DOHH2 (cell line): ENCODE measurements around the gene UVRAG.

Source experiments
- H3F3A ChIP-seq: fragments of 200-600 bp; sonication (generic), shearing (Covaris generic); 2 replicates; pipeline ENCODE4 v1.6.0; 2016; ENCODE audit warnings: antibody characterized with exemption, mild to moderate bottlenecking; ENCODE audit not compliant: control insufficient read depth, insufficient read depth
- H3K27ac ChIP-seq: fragments of 200-600 bp; sonication (generic); 2 replicates; pipeline ENCODE4 v1.5.1; 2014; ENCODE audit warnings: low read depth, mild to moderate bottlenecking, low read length, moderate library complexity
- H3K27me3 ChIP-seq: fragments of 200-600 bp; sonication (generic); 2 replicates; pipeline ENCODE4 v1.6.1; 2014; ENCODE audit warnings: mild to moderate bottlenecking, low read length, mixed read lengths; ENCODE audit not compliant: control insufficient read depth
- H3K36me3 ChIP-seq: fragments of 200-600 bp; sonication (generic); 2 replicates; pipeline ENCODE4 v1.6.1; 2014; ENCODE audit warnings: mild to moderate bottlenecking, low read length, moderate library complexity, mixed read lengths; ENCODE audit not compliant: control insufficient read depth
- H3K4me1 ChIP-seq: fragments of 200-600 bp; sonication (generic); 2 replicates; pipeline ENCODE4 v1.6.1; 2014; ENCODE audit warnings: mild to moderate bottlenecking, low read length, mixed read lengths; ENCODE audit not compliant: control insufficient read depth
- H3K4me2 ChIP-seq: fragments of 200-600 bp; sonication (generic); 2 replicates; pipeline ENCODE4 v1.6.0; 2014; ENCODE audit warnings: mild to moderate bottlenecking, low read length, moderate library complexity
- H3K4me3 ChIP-seq: fragments of 200-600 bp; sonication (generic); 2 replicates; pipeline ENCODE4 v1.5.1; 2014; ENCODE audit warnings: mild to moderate bottlenecking, low read length, mixed read lengths
- H3K79me2 ChIP-seq: fragments of 200-600 bp; sonication (generic); 2 replicates; pipeline ENCODE4 v1.6.1; 2014; ENCODE audit warnings: mild to moderate bottlenecking, low read length, mixed read lengths; ENCODE audit not compliant: control insufficient read depth
- H3K9me2 ChIP-seq: fragments of 200-600 bp; sonication (generic); replicated peaks from 2 replicates; pipeline ENCODE4 v1.6.1; 2014; ENCODE audit warnings: mild to moderate bottlenecking, low read length, mixed read lengths; ENCODE audit not compliant: control insufficient read depth
- H3K9me3 ChIP-seq: fragments of 200-600 bp; sonication (generic); 2 replicates; pipeline ENCODE4 v1.6.1; 2014; ENCODE audit warnings: antibody characterized with exemption, low read length, mixed read lengths; ENCODE audit not compliant: control insufficient read depth, insufficient read depth
- H4K20me1 ChIP-seq: fragments of 200-600 bp; sonication (generic); 2 replicates; pipeline ENCODE4 v1.6.0; 2014; ENCODE audit warnings: low read depth, mild to moderate bottlenecking, antibody characterized with exemption, low read length, moderate library complexity; ENCODE audit not compliant: control insufficient read depth, insufficient read depth
- CTCF ChIP-seq: fragments of 200-600 bp; sonication (generic); IDR thresholded peaks from one replicate; pipeline ENCODE4 v1.5.1; 2014; ENCODE audit warnings: antibody characterized with exemption, mild to moderate bottlenecking, low read depth, low read length; ENCODE audit not compliant: poor library complexity, severe bottlenecking
- EZH2phosphoT487 ChIP-seq: fragments of 200-600 bp; sonication (generic); IDR thresholded peaks from 2 replicates; pipeline ENCODE4 v1.6.1; 2017; ENCODE audit warnings: borderline replicate concordance, mild to moderate bottlenecking, antibody characterized with exemption, low read length, moderate library complexity, mixed read lengths

UVRAG gene

GRCh38 chr11:75792127-75792731, 22.8 kb upstream of the UVRAG start:
- Histone ChIP-seq H3K9me3 (no peaks in the 10 kb centered on the region), H3F3A (no peaks in the 10 kb centered on the region), H3K4me2 (no peak overlapping the region), H3K79me2 (no peaks in the 10 kb centered on the region), H3K27ac (no peak overlapping the region), H4K20me1 (no peaks in the 10 kb centered on the region), H3K27me3 (no peaks in the 10 kb centered on the region), H3K4me3 (no peak overlapping the region), H3K36me3 (no peaks in the 10 kb centered on the region), H3K9me2 (no peaks in the 10 kb centered on the region), H3K4me1 (peaks cover 5% of the 10 kb centered on the region)
- TF ChIP-seq CTCF = no peak

GRCh38 chr11:75792997-75793800, 21.8 kb upstream of the UVRAG start:
- Histone ChIP-seq H3K9me2 (no peaks in the 10 kb centered on the region), H3K4me3 (no peak overlapping the region), H3K4me1 (peaks cover 10% of the 10 kb centered on the region), H3K27ac (no peak overlapping the region), H3K9me3 (no peaks in the 10 kb centered on the region), H3K4me2 (no peak overlapping the region), H3K79me2 (no peaks in the 10 kb centered on the region), H3K36me3 (no peaks in the 10 kb centered on the region), H3F3A (no peaks in the 10 kb centered on the region), H4K20me1 (no peaks in the 10 kb centered on the region), H3K27me3 (no peaks in the 10 kb centered on the region)
- no peak for TF ChIP-seq EZH2phosphoT487
- TF ChIP-seq CTCF = no peak

- Histone ChIP-seq H3K4me1 (peaks cover 10% of the 10 kb centered on the region), H3K9me2 (no peaks in the 10 kb centered on the region), H3K79me2 (no peaks in the 10 kb centered on the region), H3K9me3 (no peaks in the 10 kb centered on the region), H3K4me2 (no peak overlapping the region), H4K20me1 (no peaks in the 10 kb centered on the region), H3K4me3 (no peak overlapping the region), H3K27ac (no peak overlapping the region), H3K27me3 (no peaks in the 10 kb centered on the region), H3F3A (no peaks in the 10 kb centered on the region), H3K36me3 (no peaks in the 10 kb centered on the region)
- TF ChIP-seq EZH2phosphoT487 (no peak), CTCF (no peak)
Observed at GRCh38 chr11:75793966-75794365, 21.0 kb upstream of the UVRAG start.
